PC-9 (cell line): ENCODE measurements around the gene ZFYVE27. TPM values are rescaled to one million over a fixed set of nuclear protein-coding genes. Genes with fewer than 3 reads are reported as not detected.
A peak's percentile ranks its signal among the peaks of the same experiment; 100 is the strongest.

ENCODE experiments used
- BruUV-seq: library from RNA; stranded (reverse); fragments of 400-500 nt; replicated peaks from 2 replicates; lab custom pipeline; 2021; lab: Mats Ljungman, UMichigan
- CTCF ChIA-PET: fragments of 300-600 bp; sonication (Branson Sonifier 250); formaldehyde crosslinking; loops from one replicate; lab custom pipeline; 2022; ENCODE audit warnings: antibody characterized with exemption; lab: Charles Lee
- POLR2A ChIA-PET: fragments of 300-600 bp; sonication (Branson Sonifier 250); formaldehyde crosslinking; loops from one replicate; lab custom pipeline; 2022; ENCODE audit warnings: antibody characterized with exemption; ENCODE audit not compliant: unreplicated experiment; lab: Charles Lee
- DNase-seq, 2 experiments: peaks; one replicate each; pipeline versions ENCODE4 v3.0.0 to v3.0.0-alpha.2; 2015 to 2022; ENCODE audit warnings: mixed read lengths in 1 of 2
- H2AFZ ChIP-seq: fragments of 200-600 bp; sonication (generic); 2 replicates; pipeline ENCODE4 v1.8.1; 2017; ENCODE audit warnings: antibody characterized with exemption
- H3F3A ChIP-seq: fragments of 200-600 bp; sonication (generic); 2 replicates; pipeline ENCODE4 v1.8.1; 2017; ENCODE audit warnings: antibody characterized with exemption, mild to moderate bottlenecking, low read depth; ENCODE audit not compliant: insufficient read depth
- H3K27ac ChIP-seq: fragments of 200-600 bp; sonication (generic); 2 replicates; pipeline ENCODE4 v1.6.1; 2016; ENCODE audit warnings: mixed run types
- H3K27me3 ChIP-seq: fragments of 200-600 bp; sonication (generic); 2 replicates; pipeline ENCODE4 v1.6.1; 2016; ENCODE audit warnings: low read depth, mixed run types; ENCODE audit not compliant: insufficient read depth
- H3K36me3 ChIP-seq: fragments of 200-600 bp; sonication (generic); 2 replicates; pipeline ENCODE4 v1.6.1; 2016; ENCODE audit warnings: low read depth, mixed run types
- H3K4me1 ChIP-seq: fragments of 200-600 bp; sonication (generic); replicated peaks from 2 replicates; pipeline ENCODE4 v1.6.1; 2016; ENCODE audit warnings: mixed run types; ENCODE audit not compliant: insufficient read depth
- H3K4me2 ChIP-seq: fragments of 200-600 bp; sonication (generic); 2 replicates; pipeline ENCODE4 v1.6.1; 2017; ENCODE audit warnings: mixed run types
- H3K4me3 ChIP-seq: fragments of 200-600 bp; sonication (generic); 2 replicates; pipeline ENCODE4 v1.6.1; 2016; ENCODE audit warnings: mixed run types
- H3K79me2 ChIP-seq: fragments of 200-600 bp; sonication (generic); 2 replicates; pipeline ENCODE4 v1.6.1; 2017; ENCODE audit warnings: low read depth, mixed run types
- H3K9me2 ChIP-seq: fragments of 200-600 bp; sonication (generic); 2 replicates; pipeline ENCODE4 v1.8.1; 2017; ENCODE audit warnings: mild to moderate bottlenecking; ENCODE audit not compliant: insufficient read depth
- H3K9me3 ChIP-seq: fragments of 200-600 bp; sonication (generic); 2 replicates; pipeline ENCODE4 v1.8.1; 2016; ENCODE audit warnings: low read depth; ENCODE audit not compliant: insufficient read depth
- H4K20me1 ChIP-seq: fragments of 200-600 bp; sonication (generic); 2 replicates; pipeline ENCODE4 v1.8.1; 2017; ENCODE audit not compliant: insufficient read depth
- CTCF ChIP-seq: fragments of 200-600 bp; sonication (generic); conservative IDR thresholded peaks from 2 replicates; pipeline ENCODE4 v1.6.1; 2017; ENCODE audit warnings: mixed run types, antibody characterized with exemption, mild to moderate bottlenecking, moderate library complexity
- EZH2 ChIP-seq: fragments of 200-600 bp; sonication (generic); IDR thresholded peaks from 2 replicates; pipeline ENCODE4 v1.8.0; 2017; ENCODE audit warnings: antibody characterized with exemption, low read depth
- intact Hi-C: fragments of 100-400 bp; cut with micrococcal nuclease; formaldehyde crosslinking; loops from one replicate; pipeline ENCODE4 v1.10.0; 2022; ENCODE audit not compliant: unreplicated experiment
- total RNA-seq: library from RNA; stranded (reverse); gene quantifications from 2 replicates; pipeline ENCODE4 v1.2.3, GENCODE V29; 2021

Gene ZFYVE27
- total RNA-seq, 1 experiment from 2014 or later, result 21.6 TPM

GRCh38 chr10:97723001-97723400, 13.9 kb upstream of the ZFYVE27 start:
- H3K4me3 ChIP-seq, result no peak overlapping the region
- H3F3A ChIP-seq, result peaks cover 23% of the 10 kb centered on the region
- TF ChIP-seq EZH2 (no peak), CTCF (no peak)
- H2AFZ ChIP-seq, result no peak overlapping the region
- no TSS peak for BruUV-seq
- H3K36me3 ChIP-seq, result no peaks in the 10 kb centered on the region
- no peak overlapping the region for H3K4me2 ChIP-seq
- H3K27me3 ChIP-seq, result no peaks in the 10 kb centered on the region
- H4K20me1 ChIP-seq, result no peaks in the 10 kb centered on the region
- peaks cover 24% of the 10 kb centered on the region for H3K4me1 ChIP-seq
- ChIA-PET CTCF (interaction anchor here (0.6 kb wide), 1 partner anchor 10 kb away, joined by 5 read pairs; no protein-coding TSS in a partner anchor), POLR2A (interaction anchor here (0.5 kb wide), 1 partner anchor 22 kb away, joined by 3 read pairs; no protein-coding TSS in a partner anchor)
- intact Hi-C loops, result no loop called here
- H3K9me2 ChIP-seq, result no peaks in the 10 kb centered on the region
- DNase-seq, result no peak
- no peak overlapping the region for H3K27ac ChIP-seq
- no peaks in the 10 kb centered on the region for H3K9me3 ChIP-seq
- peaks cover 7% of the 10 kb centered on the region for H3K79me2 ChIP-seq

- Histone ChIP-seq H3K4me1 (peaks cover 12% of the 10 kb centered on the region), H3F3A (peaks cover 13% of the 10 kb centered on the region), H3K36me3 (no peaks in the 10 kb centered on the region), H3K9me2 (no peaks in the 10 kb centered on the region), H3K4me3 (no peak overlapping the region), H3K27me3 (no peaks in the 10 kb centered on the region), H3K27ac (no peak overlapping the region), H3K79me2 (peaks cover 4% of the 10 kb centered on the region; the same call in 1 of the 2 replicates), H3K4me2 (no peak overlapping the region), H4K20me1 (no peaks in the 10 kb centered on the region), H2AFZ (no peak overlapping the region), H3K9me3 (no peaks in the 10 kb centered on the region)
- no peak for TF ChIP-seq CTCF
- TF ChIP-seq EZH2, result no peak
- intact Hi-C loops, result no loop called here
- ChIA-PET CTCF (interaction anchor here (0.6 to 1.5 kb wide), 2 partner anchors 11 to 15 kb away, joined by 3 read pairs; no protein-coding TSS in a partner anchor), POLR2A (interaction anchor here (0.6 kb wide), 2 partner anchors 11 to 405 kb away, joined by 3 read pairs; partner anchors contain the start of genes FRAT1 and MARVELD1)
- BruUV-seq, result no TSS peak
- no peak for DNase-seq
Observed at GRCh38 chr10:97724341-97724941, 12.5 kb upstream of the ZFYVE27 start.

- Histone ChIP-seq H3K4me1 (peaks cover 8% of the 10 kb centered on the region; the same call in 1 of the 2 replicates), H4K20me1 (no peaks in the 10 kb centered on the region), H3K9me3 (no peaks in the 10 kb centered on the region), H3F3A (0 out of 2 replicates have a peak, but pooled peaks cover 10% of the 10 kb centered on the region), H3K36me3 (no peaks in the 10 kb centered on the region), H3K27me3 (no peaks in the 10 kb centered on the region), H3K9me2 (no peaks in the 10 kb centered on the region), H3K79me2 (no peaks in the 10 kb centered on the region), H3K4me3 (peak overlapping the region; percentile 50; the same call in 1 of the 2 replicates), H3K27ac (0 out of 2 replicates have a peak overlapping the region, but pooled peaks have one; percentile 4), H3K4me2 (peak overlapping the region; percentile 68), H2AFZ (no peak overlapping the region; the same call in 1 of the 2 replicates)
- ChIA-PET CTCF (interaction anchor here (0.7 kb wide), 1 partner anchor 25 kb away, joined by 3 read pairs; no protein-coding TSS in a partner anchor), POLR2A (interaction anchor here (0.6 to 0.7 kb wide), 2 partner anchors 13 to 37 kb away, joined by 3 read pairs; no protein-coding TSS in a partner anchor)
- peak in 1 of 2 experiments; percentile 73 for DNase-seq
- intact Hi-C loops, result no loop called here
- BruUV-seq, result no TSS peak
- TF ChIP-seq EZH2 (no peak), CTCF (no peak)
Observed at GRCh38 chr10:97726636-97727178, 10.2 kb upstream of the ZFYVE27 start.
